Gastroesophageal sphincter (tissue), 4 donors: ENCODE measurements around the gene MUC5AC. TPM values are rescaled to one million over a fixed set of nuclear protein-coding genes. Genes with fewer than 3 reads are reported as not detected.

ENCODE experiments used
- ATAC-seq: fragments of 150-250 bp; one replicate; pipeline ENCODE4 v1.9.1; 2016; ENCODE audit warnings: mild to moderate bottlenecking, moderate library complexity
- H3K27ac ChIP-seq, 4 donors: fragments of 200-600 bp; sonication (generic) in 3 of 4; 1 replicate in 3 of 4; 2 replicates in 1 of 4; pipeline ENCODE4 v1.5.1; 2016 to 2019
- H3K27me3 ChIP-seq: fragments of 200-600 bp; sonication (generic); one replicate; pipeline ENCODE4 v1.5.1; 2019
- H3K36me3 ChIP-seq, 2 donors: fragments of 200-600 bp; sonication (generic); one replicate each; pipeline ENCODE4 v1.5.1; 2019; ENCODE audit warnings: control low read depth in 1 of 2
- H3K4me1 ChIP-seq, 3 donors: fragments of 200-600 bp; sonication (generic); 1 replicate in 2 of 3; 2 replicates in 1 of 3; pipeline ENCODE4 v1.5.1; 2016 to 2019; ENCODE audit warnings: control low read depth in 2 of 3
- H3K4me3 ChIP-seq, 2 donors: fragments of 200-600 bp; sonication (generic); one replicate each; pipeline ENCODE4 v1.5.1; 2019; ENCODE audit warnings: mild to moderate bottlenecking in 1 of 2, moderate library complexity in 1 of 2
- H3K9me3 ChIP-seq, 3 donors: fragments of 200-600 bp; sonication (generic); one replicate each; pipeline ENCODE4 v1.5.1; 2017 to 2019; ENCODE audit warnings: control low read depth in 2 of 3
- CTCF ChIP-seq, 4 experiments: fragments of 200-600 bp in 2 of 4; fragments of 450-650 bp in 2 of 4; sonication (generic) in 1 of 4; IDR thresholded peaks; one replicate each; pipeline ENCODE4 v1.5.1; 2017 to 2019; ENCODE audit warnings: antibody characterized with exemption in 4 of 4, mild to moderate bottlenecking in 2 of 4, moderate library complexity in 2 of 4
- EP300 ChIP-seq: sonication (generic); formaldehyde crosslinking; IDR thresholded peaks from one replicate; pipeline ENCODE4 v1.6.1; 2017; ENCODE audit warnings: antibody characterized with exemption, mild to moderate bottlenecking
- POLR2A ChIP-seq, 2 donors: fragments of 450-650 bp; IDR thresholded peaks; one replicate each; pipeline ENCODE4 v1.6.1; 2017; ENCODE audit warnings: antibody characterized with exemption in 2 of 2, mild to moderate bottlenecking in 2 of 2, moderate library complexity in 1 of 2
- POLR2AphosphoS5 ChIP-seq: sonication (generic); formaldehyde crosslinking; IDR thresholded peaks from one replicate; pipeline ENCODE4 v1.6.1; 2017; ENCODE audit warnings: antibody characterized with exemption
- WGBS, 2 donors: methylation state at CpG; one replicate each; pipeline ENCODE4 v1.1.5; 2018; ENCODE audit warnings: low coverage in 1 of 2; 5-methylcytosine and 5-hydroxymethylcytosine counted together
- total RNA-seq, 4 donors: library from RNA; depleted of rRNA; stranded (reverse); fragments of >200 nt; gene quantifications; one replicate each; pipeline ENCODE4 v1.1.0, GENCODE V29; 2016

MUC5AC gene
- total RNA-seq, 4 donors from 2014 or later = 0.02 to 0.31 TPM; not detected in 2

DNA sequence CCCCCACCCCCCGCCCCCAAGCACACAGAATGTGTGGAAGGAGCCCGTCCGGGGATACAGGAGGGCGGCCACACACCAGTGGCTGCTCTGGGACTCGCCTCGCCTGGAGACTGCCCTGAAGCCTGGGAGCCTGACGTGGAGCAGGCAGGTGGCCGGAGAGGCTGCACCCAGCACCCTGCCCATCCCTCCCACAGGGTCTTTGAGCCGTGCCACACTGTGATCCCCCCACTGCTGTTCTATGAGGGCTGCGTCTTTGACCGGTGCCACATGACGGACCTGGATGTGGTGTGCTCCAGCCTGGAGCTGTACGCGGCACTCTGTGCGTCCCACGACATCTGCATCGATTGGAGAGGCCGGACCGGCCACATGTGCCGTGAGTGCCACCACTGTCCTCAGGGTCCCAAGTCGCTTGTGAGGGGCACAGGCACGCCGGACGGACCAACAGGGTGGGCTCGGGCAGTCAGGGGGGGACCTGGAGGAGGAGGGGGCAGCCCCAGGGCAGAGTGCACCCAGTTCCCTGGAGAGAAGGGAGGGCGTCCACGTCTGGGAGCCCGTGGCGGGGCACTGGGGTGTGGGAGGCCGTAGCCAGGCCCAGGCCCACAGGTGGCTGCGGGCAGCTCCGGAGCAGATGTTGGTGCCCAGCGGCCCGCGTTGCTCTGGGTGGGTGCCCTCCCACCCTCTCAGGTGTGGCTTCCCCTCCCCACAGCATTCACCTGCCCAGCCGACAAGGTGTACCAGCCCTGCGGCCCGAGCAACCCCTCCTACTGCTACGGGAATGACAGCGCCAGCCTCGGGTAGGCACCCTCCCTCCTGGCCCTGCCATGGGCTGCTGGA is 38.1 kb downstream of the MUC5AC start:
- no peaks in the 10 kb centered on the region for H3K4me1 ChIP-seq
- H3K4me3 ChIP-seq = no peak overlapping the region
- H3K27ac ChIP-seq = no peak overlapping the region
- no peak for TF ChIP-seq POLR2AphosphoS5
- no peak for TF ChIP-seq POLR2A (IDR thresholded peaks at IDR 0.05)
- no peak for TF ChIP-seq EP300
- TF ChIP-seq CTCF (IDR thresholded peaks at IDR 0.05) = no peak
- H3K9me3 ChIP-seq = no peaks in the 10 kb centered on the region
- H3K36me3 ChIP-seq = no peaks in the 10 kb centered on the region
- no CpG with 5 or more reads among the region's 41 CpGs for WGBS, 2 donors
- peaks cover 97% of the 10 kb centered on the region for H3K27me3 ChIP-seq
- no peak for ATAC-seq

DNA sequence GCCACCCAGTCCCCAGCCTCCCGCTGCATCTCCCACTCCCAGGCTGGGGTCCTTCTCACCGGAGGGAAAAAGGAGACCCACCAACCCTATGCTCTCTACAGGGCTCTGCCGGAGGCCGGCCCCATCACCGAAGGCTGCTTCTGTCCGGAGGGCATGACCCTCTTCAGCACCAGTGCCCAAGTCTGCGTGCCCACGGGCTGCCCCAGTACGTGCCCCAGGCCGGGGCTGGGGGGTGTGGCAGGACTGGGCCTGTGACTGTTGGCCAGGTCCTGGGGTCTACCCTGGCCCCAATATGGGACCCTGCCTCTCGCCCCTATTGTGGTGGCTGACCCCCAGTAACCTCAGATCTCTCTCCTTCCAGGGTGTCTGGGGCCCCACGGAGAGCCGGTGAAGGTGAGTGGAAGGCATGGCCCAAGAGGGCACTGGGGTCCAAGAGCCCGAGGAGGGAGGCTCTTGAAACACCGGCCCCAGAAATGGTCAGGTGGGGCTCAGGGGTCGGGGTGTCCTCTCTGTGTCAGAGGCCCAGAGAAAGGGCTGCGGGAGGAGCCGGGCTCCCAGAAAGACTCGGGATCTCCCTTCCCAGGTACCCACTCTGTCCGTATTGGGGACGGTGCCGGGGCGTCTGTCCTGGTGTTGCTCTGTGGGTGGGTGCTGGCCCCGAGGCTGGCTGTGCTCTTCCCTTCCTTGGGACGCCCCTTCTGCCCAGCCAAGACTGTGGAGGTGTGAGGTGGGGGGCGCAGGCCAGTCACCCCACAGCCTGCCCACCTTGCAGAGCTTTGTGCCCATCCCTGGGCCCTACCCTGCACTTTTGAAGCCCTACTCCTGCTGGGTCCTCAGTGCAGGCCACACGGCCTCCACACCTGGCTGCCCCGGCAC is 39.0 kb downstream of the MUC5AC start:
- ATAC-seq = no peak
- Histone ChIP-seq H3K36me3 (no peaks in the 10 kb centered on the region), H3K4me1 (no peaks in the 10 kb centered on the region), H3K9me3 (no peaks in the 10 kb centered on the region), H3K4me3 (no peak overlapping the region), H3K27me3 (peaks cover 96% of the 10 kb centered on the region), H3K27ac (no peak overlapping the region)
- WGBS, 2 donors = 40% methylated on average over 1 of the region's 28 CpGs; no CpG with 5 or more reads in 1 of the 2 donors
- TF ChIP-seq POLR2AphosphoS5 (no peak), POLR2A (IDR thresholded peaks at IDR 0.05) (no peak), EP300 (no peak), CTCF (IDR thresholded peaks at IDR 0.05) (no peak)

DNA sequence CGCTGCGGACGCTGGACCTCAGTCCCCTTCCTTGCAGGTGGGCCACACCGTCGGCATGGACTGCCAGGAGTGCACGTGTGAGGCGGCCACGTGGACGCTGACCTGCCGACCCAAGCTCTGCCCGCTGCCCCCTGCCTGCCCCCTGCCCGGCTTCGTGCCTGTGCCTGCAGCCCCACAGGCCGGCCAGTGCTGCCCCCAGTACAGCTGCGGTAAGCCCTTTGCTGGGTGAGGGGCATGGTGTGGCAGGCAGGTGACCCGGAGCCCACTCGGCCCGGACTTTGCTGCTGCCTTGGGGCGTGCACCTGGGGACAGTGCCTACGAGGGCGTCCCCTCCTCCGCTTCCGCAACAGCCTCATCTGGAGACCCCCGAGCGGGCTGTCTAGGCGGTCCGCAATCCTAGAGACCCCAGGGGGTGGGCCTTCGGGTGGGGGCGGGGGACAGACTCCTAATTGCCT is 39.7 kb downstream of the MUC5AC start:
- Histone ChIP-seq H3K36me3 (no peaks in the 10 kb centered on the region), H3K27me3 (peaks cover 93% of the 10 kb centered on the region), H3K27ac (no peak overlapping the region), H3K4me1 (peaks cover 0 to 2% (median 0%) of the 10 kb centered on the region in 3 donors), H3K9me3 (no peaks in the 10 kb centered on the region), H3K4me3 (no peak overlapping the region)
- TF ChIP-seq POLR2AphosphoS5 = no peak
- no peak for TF ChIP-seq CTCF (IDR thresholded peaks at IDR 0.05)
- TF ChIP-seq POLR2A (IDR thresholded peaks at IDR 0.05) = no peak
- TF ChIP-seq EP300 = no peak
- ATAC-seq = no peak
- WGBS, 2 donors = no CpG with 5 or more reads among the region's 29 CpGs

- Histone ChIP-seq H3K4me1 (peaks cover 0 to 8% (median 0%) of the 10 kb centered on the region in 3 donors), H3K9me3 (no peaks in the 10 kb centered on the region), H3K36me3 (no peaks in the 10 kb centered on the region), H3K4me3 (no peak overlapping the region), H3K27me3 (peaks cover 93% of the 10 kb centered on the region), H3K27ac (no peak overlapping the region)
- ATAC-seq = no peak
- no CpG with 5 or more reads among the region's 33 CpGs for WGBS, 2 donors
- TF ChIP-seq EP300 (no peak), POLR2A (IDR thresholded peaks at IDR 0.05) (no peak), POLR2AphosphoS5 (no peak), CTCF (IDR thresholded peaks at IDR 0.05) (no peak)
These were observed 40.3 kb downstream of the MUC5AC start for GRCh38 chr11:1197886-1198560.
